A673 (cell line): ENCODE measurements around the gene ATP6V1G1. TPM values are rescaled to one million over a fixed set of nuclear protein-coding genes. Genes with fewer than 3 reads are reported as not detected.
"Not testable (repeated sequence)": the region's sequence is repeated elsewhere in the genome, so short reads cannot be mapped to it uniquely, and the experiment has no call there.

Experiments used
- BruUV-seq: library from RNA; stranded (reverse); fragments of 400-500 nt; replicated peaks from 2 replicates; lab custom pipeline; 2021; lab: Mats Ljungman, UMichigan
- CTCF ChIA-PET: fragments of 300-600 bp; sonication (Branson Sonifier 250); formaldehyde crosslinking; loops from one replicate; lab custom pipeline; 2022; ENCODE audit warnings: antibody characterized with exemption; lab: Charles Lee
- POLR2A ChIA-PET: fragments of 300-600 bp; sonication (Branson Sonifier 250); formaldehyde crosslinking; loops from one replicate; lab custom pipeline; 2022; ENCODE audit warnings: antibody characterized with exemption; ENCODE audit not compliant: low non-redundant PET; lab: Charles Lee
- DNase-seq: peaks from one replicate; pipeline ENCODE4 v3.0.0-alpha.2; 2015; ENCODE audit warnings: low spot score
- H3K27ac ChIP-seq: fragments of 200-600 bp; sonication (generic); 2 replicates; pipeline ENCODE4 v1.5.1; 2016; ENCODE audit warnings: mixed run types, low read depth, mild to moderate bottlenecking, mixed read lengths, antibody characterized with exemption, low read length; ENCODE audit not compliant: poor library complexity, severe bottlenecking
- H3K27me3 ChIP-seq: fragments of 200-600 bp; sonication (generic); replicated peaks from 2 replicates; pipeline ENCODE4 v1.6.1; 2017; ENCODE audit warnings: mixed run types, low read depth, mild to moderate bottlenecking, mixed read lengths, antibody characterized with exemption, low read length; ENCODE audit not compliant: insufficient read depth, poor library complexity
- H3K36me3 ChIP-seq: fragments of 200-600 bp; sonication (generic); 2 replicates; pipeline ENCODE4 v1.6.1; 2016; ENCODE audit warnings: mixed run types, mild to moderate bottlenecking, mixed read lengths, antibody characterized with exemption, low read length; ENCODE audit not compliant: insufficient read depth, poor library complexity, severe bottlenecking
- H3K4me1 ChIP-seq: fragments of 200-600 bp; sonication (generic); 2 replicates; pipeline ENCODE4 v1.6.1; 2017; ENCODE audit warnings: mixed run types, mild to moderate bottlenecking, mixed read lengths, antibody characterized with exemption, low read length; ENCODE audit not compliant: insufficient read depth, poor library complexity, severe bottlenecking
- H3K4me3 ChIP-seq: fragments of 200-600 bp; sonication (generic); 2 replicates; pipeline ENCODE4 v1.5.1; 2016; ENCODE audit warnings: low read depth, mixed run types, mild to moderate bottlenecking, mixed read lengths, low read length; ENCODE audit not compliant: poor library complexity, severe bottlenecking
- H3K9me3 ChIP-seq: fragments of 200-600 bp; sonication (generic); 2 replicates; pipeline ENCODE4 v1.6.1; 2016; ENCODE audit warnings: mixed run types, low read depth, mild to moderate bottlenecking, mixed read lengths, antibody characterized with exemption, low read length; ENCODE audit not compliant: poor library complexity, severe bottlenecking
- CTCF ChIP-seq: fragments of 300-800, 200-600 bp; sonication (generic); conservative IDR thresholded peaks from 2 replicates; pipeline ENCODE4 v1.5.1; 2017; ENCODE audit warnings: low read depth, mild to moderate bottlenecking, antibody characterized with exemption, low read length, moderate library complexity, mixed read lengths
- EZH2 ChIP-seq: fragments of 200-600 bp; sonication (generic); IDR thresholded peaks from 2 replicates; pipeline ENCODE4 v1.6.1; 2017; ENCODE audit warnings: borderline replicate concordance, low read depth, mild to moderate bottlenecking, mixed read lengths, antibody characterized with exemption, low read length; ENCODE audit not compliant: poor library complexity, severe bottlenecking
- intact Hi-C: fragments of 100-400 bp; cut with micrococcal nuclease; formaldehyde crosslinking; loops from one replicate; pipeline ENCODE4 v1.10.0; 2022; ENCODE audit not compliant: unreplicated experiment
- total RNA-seq: library from RNA; stranded (reverse); gene quantifications from 2 replicates; pipeline ENCODE4 v1.2.3, GENCODE V29; 2021

ATP6V1G1 gene
- total RNA-seq, 1 experiment from 2014 or later: 132 TPM

GRCh38 chr9:114571391-114571790, 16.2 kb upstream of the ATP6V1G1 start:
- H3K27ac ChIP-seq: no peak overlapping the region
- BruUV-seq: no TSS peak
- TF ChIP-seq CTCF (no peak), EZH2 (no peak)
- no peak for DNase-seq
- no peaks in the 10 kb centered on the region for H3K9me3 ChIP-seq
- intact Hi-C loops: no loop called here
- POLR2A ChIA-PET: no interaction called here
- CTCF ChIA-PET: interaction anchor here (0.6 kb wide), 1 partner anchor 16 kb away, joined by 9 read pairs; no protein-coding TSS in a partner anchor
- no peaks in the 10 kb centered on the region for H3K27me3 ChIP-seq
- H3K36me3 ChIP-seq: no peaks in the 10 kb centered on the region
- no peak overlapping the region for H3K4me3 ChIP-seq
- H3K4me1 ChIP-seq: no peaks in the 10 kb centered on the region

GRCh38 chr9:114572199-114572598, 15.4 kb upstream of the ATP6V1G1 start:
- no TSS peak for BruUV-seq
- no peak for TF ChIP-seq CTCF
- no peak for TF ChIP-seq EZH2
- CTCF ChIA-PET: no interaction called here
- no peaks in the 10 kb centered on the region for H3K4me1 ChIP-seq
- no peaks in the 10 kb centered on the region for H3K9me3 ChIP-seq
- POLR2A ChIA-PET: no interaction called here
- H3K36me3 ChIP-seq: no peaks in the 10 kb centered on the region
- intact Hi-C loops: no loop called here
- no peak overlapping the region for H3K27ac ChIP-seq
- H3K4me3 ChIP-seq: no peak overlapping the region
- no peak for DNase-seq
- H3K27me3 ChIP-seq: no peaks in the 10 kb centered on the region

- BruUV-seq: no TSS peak
- DNase-seq: no peak
- H3K36me3 ChIP-seq: no peaks in the 10 kb centered on the region
- no peak overlapping the region for H3K4me3 ChIP-seq
- intact Hi-C loops: no loop called here
- TF ChIP-seq CTCF (no peak), EZH2 (no peak)
- CTCF ChIA-PET: no interaction called here
- POLR2A ChIA-PET: no interaction called here
- H3K27me3 ChIP-seq: no peaks in the 10 kb centered on the region
- no peaks in the 10 kb centered on the region for H3K9me3 ChIP-seq
- no peak overlapping the region for H3K27ac ChIP-seq
- H3K4me1 ChIP-seq: no peaks in the 10 kb centered on the region
These were observed 13.1 kb upstream of the ATP6V1G1 start for GRCh38 chr9:114574438-114574837.

GRCh38 chr9:114576779-114577178, 10.8 kb upstream of the ATP6V1G1 start:
- H3K4me1 ChIP-seq, intact Hi-C loops, H3K36me3 ChIP-seq, POLR2A ChIA-PET, BruUV-seq, H3K4me3 ChIP-seq, H3K27me3 ChIP-seq, H3K27ac ChIP-seq, CTCF ChIA-PET, H3K9me3 ChIP-seq, DNase-seq: not testable (repeated sequence)

GRCh38 chr9:114578134-114578533, 9.4 kb upstream of the ATP6V1G1 start:
- H3K4me3 ChIP-seq, H3K36me3 ChIP-seq, H3K4me1 ChIP-seq, intact Hi-C loops, BruUV-seq, DNase-seq, H3K27ac ChIP-seq, CTCF ChIA-PET, POLR2A ChIA-PET, H3K27me3 ChIP-seq, H3K9me3 ChIP-seq: not testable (repeated sequence)
